HG02870 (cell line): ENCODE results near the gene DIS3L2.

Experiments
- ATAC-seq: cut with Tn5 transposase; IDR thresholded peaks from one replicate; pipeline ENCODE4 v1.9.1; 2021; ENCODE audit warnings: mild to moderate bottlenecking, moderate library complexity; ENCODE audit not compliant: unreplicated experiment

Gene DIS3L2

DNA sequence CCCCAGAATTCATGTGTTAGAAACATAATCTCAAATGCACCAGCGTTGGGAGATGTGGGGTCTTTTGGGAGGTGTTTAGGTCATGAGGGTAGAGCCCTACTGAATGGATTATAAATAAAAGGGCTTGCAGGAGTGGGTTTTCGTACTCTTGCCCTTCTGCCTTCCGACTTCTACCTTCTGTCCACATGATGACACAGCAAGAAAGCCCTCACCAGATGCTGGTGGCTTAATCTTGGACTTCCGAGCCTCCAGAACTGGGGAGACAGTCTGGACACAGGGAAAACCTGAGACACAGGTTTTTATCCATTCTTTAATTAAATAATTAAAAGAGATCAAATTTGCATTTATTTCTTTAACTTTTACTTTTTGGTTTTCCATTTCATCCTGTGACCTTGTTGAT, 87.8 kb downstream of the DIS3L2 start:
- ATAC-seq = no peak

DNA sequence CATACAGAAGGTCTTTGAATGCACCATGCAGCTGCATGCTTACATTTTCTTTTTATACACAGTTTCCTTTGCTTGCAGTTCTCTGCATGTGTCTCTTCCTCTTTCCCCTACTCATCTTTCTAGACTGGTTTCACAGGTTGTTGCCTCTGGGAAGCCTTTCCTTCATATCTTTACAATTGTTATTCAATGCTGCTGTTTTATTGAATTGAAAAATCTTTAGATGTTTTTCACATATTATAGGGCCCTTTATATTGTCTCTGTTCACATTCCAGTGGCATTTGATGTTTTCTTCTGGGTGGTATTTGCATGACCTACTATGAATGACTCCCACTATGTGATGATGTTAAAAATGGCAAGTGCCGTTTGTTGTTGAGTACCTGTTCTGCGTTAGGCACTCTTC, 91.1 kb downstream of the DIS3L2 start:
- no peak for ATAC-seq

DNA sequence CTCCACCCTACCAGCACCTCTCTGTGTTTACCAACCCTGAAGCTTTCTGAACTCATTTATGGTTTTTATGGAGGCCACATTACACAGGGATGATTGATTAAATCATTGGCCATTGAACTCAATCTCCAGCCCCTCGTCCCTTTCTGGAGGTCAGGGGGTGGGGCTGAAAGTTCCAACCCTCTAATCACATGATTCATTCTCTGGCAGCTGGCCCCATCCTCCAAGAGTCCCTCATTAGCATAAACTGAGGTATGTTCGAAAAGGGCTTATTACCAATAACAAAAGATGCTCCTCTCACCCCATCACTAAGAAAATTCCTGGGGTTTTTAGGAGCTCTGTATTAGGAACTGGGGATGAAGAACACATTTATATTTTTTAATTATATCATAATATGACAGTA, 92.3 kb downstream of the DIS3L2 start:
- ATAC-seq = no peak

DNA sequence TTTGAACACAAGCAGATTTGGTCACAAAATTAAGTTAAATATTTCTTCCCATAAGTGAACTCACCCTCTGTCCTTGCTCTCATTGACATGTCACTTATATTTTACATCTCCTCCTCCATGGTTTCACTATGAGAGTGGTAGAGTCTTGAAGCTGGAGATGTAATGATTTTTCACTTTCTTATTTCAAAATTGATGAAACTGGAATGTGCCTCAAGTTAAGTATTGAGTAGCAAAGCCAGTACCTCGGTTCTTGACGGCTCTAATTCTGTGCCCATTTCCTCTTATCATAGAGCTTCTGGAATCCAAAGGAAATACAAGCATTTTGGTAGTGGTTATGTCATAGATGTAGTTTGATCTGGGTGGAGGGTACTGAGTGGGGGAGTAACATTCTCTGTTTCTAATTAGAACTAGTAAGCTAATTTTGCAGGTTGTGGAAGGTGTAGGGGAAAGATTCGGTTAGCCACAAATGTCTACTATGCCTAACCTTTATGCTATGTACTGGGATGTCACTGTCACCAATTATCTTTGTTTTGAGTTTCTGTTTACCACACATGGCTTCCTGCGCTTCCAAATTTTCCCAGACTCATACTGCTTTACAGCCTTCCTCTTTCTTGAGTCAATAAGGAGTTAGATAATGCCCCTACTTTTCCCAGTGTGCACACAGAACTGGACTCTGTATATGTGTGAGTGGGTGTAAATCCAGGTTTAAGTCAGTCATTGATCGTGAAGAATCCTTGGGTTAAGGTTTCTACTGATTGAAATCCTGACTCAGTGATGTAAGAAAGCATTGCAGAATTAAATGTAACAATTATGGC, 96.8 kb downstream of the DIS3L2 start:
- no peak for ATAC-seq

DNA sequence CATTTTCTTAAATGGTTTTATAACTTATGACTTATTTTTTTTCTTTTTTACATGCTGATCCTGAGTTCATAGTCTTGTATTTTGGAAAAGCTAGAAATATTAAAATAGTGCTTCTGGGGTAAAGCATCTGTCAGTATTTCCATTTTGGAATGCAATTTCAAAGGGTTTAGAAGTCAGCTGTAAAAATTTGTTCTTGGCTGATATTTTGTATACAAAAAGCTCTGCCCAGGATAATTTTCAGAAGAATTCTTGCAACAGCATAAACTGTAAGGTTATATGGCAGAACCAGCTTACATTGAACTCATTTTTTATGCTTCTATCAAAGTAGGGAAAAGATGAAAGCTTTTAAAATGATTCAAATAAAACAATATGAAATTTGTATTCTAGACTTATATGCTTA, 97.4 kb downstream of the DIS3L2 start:
- no peak for ATAC-seq

- ATAC-seq = no peak
Observed at GRCh38 chr2:232061265-232061664, 99.8 kb downstream of the DIS3L2 start.

DNA sequence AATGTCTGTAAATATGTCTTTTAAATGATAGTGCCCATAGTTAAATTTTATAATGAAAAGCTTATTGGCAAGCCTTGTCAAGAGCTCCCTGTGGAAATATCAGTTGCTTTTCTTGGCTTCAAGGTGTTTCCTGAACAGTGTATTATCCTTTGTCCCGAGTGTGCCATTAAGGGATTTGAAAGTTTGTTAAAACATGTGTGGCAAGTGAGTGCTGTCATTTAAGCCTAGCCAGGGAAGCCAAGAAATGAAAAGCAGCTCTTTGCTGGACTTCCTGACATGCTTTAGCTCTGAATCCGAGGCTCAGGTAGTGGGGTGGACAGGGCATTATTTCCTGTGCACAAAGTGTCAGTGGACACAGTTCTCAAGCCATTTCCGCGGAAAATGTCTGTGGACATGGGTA, 111.5 kb downstream of the DIS3L2 start:
- ATAC-seq = no peak

DNA sequence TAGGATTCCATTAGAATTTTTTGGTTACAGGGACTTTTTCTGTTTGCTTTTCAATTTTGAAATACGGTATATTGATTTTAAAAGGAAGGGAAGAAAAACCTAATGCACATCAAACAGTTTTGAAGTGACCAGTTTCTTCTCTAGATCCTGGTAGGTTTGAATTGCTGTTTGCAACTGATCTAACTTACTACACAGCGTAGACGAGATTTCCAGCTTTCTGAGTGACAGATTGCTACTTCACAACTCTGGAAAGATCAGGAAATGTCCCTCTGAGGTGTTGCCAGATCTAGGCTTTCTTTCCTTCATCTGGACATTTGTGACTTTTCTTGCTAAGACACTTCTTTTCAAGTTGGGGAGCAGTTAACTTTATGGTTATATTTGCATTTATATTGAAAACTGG, 112.2 kb downstream of the DIS3L2 start:
- ATAC-seq = no peak

- no peak for ATAC-seq
Observed at GRCh38 chr2:232075080-232075479, 113.6 kb downstream of the DIS3L2 start.

DNA sequence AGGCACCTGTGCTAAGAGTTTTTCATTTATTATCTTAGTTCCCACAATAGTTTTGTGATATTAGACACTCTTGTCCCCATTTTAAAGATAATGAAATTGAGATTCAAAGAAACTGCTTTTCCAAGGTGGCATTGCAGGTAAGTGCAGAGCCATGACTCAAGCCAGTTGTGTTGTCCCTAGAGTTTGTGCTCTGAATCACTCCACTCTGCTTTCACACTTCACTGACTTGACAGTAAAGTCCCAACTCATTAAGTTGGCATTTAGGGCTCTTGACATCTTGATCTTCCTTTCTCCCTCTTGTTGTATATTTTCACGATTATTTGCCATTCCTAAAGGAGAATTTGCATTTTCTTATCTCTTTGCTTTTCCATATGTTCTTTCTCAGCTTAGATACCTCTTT, 114.3 kb downstream of the DIS3L2 start:
- ATAC-seq = no peak

DNA sequence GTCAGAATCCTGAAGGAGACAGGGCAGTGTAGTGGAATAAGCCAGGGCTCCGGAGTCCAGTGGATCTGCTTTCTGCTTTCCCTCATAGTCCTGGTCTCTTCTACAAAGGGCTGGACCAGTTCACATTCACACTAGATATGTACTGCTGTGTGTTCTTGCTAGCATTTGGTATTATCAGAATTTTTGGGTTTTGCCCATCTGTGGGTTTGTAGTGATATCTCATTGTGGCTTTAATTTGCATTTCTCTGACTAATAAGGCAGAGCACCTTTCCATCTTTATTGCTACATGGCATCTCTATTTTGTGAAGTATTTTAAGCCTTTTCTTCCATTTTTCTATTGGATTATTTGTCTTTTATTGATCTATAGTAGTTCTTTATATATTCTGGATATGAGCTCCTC, 114.8 kb downstream of the DIS3L2 start:
- no peak for ATAC-seq

DNA sequence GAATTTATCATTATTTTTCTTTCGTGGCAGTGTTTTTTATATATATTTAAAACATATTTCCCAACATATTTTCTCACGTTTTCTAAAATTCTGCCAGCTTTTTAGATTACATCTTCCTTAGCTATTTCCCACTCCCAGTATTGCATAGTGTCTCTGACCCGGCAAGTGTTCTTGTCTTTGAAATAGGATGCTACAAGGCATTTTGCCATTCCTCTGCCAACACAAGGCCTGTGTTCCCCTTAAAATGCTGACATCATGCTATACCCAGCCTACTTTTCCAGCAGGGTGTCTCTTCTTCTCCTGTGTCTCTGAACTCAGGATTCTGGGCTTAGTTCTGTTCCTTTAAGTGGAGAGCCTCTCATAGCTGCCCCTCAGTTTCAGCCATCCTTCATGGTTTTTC, 115.2 kb downstream of the DIS3L2 start:
- no peak for ATAC-seq

DNA sequence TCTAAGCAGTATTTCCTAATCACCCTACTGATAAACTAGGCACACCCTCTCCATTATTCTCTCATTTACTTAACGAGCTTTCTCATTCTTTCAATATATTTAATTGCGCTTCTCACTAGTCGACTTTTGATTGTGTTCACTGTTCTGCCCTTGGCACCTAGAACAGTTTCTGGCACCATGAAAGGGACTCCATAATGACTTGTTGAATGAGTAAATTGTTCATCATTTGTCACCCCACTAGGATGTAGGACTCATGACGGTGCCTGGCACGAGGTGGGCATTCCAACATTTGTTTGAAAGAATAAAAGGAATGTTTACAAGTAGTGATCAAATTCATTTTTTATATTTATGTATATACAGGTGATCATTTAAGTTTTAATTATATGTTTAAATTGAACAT, 123.7 kb downstream of the DIS3L2 start:
- no peak for ATAC-seq

GRCh38 chr2:232085826-232086425, 124.4 kb downstream of the DIS3L2 start:
- ATAC-seq = no peak

DNA sequence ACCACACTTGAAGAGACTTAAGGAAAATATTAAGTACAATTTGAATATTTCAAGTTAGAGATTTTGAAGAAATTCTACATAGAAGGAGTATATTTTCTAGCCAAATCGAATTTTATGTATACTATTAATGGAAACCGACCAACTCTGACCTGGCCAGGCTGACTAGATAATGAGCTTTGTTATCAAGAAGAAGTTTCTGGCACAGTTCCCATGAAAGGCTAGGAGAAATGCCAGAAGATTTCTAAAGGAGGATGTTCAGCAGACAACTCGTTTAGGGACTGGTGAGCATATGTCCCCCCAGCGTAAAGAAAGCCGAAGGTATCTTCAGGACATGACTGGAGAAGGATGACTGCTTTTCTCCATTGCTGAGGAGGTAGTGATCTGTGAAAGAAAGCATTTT, 127.3 kb downstream of the DIS3L2 start:
- ATAC-seq = no peak

DNA sequence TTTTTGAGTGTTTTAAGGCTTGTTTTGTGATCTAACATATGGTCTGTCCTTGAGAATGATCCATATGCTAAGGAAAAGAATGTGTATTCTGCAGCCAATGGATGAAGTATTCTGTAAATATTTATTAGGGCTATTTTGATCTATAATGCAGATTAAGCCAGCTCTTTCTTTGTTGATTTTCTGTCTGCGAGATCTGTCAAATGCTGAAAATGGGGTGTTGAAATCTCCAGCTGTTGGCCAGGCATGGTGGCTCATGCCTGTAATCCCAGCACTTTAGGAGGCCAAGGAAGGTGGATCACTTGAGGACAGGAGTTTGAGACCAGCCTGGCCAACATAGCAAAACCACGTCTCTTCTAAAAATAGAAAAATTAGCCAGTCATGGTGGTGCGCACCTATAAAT, 132.7 kb downstream of the DIS3L2 start:
- no peak for ATAC-seq

DNA sequence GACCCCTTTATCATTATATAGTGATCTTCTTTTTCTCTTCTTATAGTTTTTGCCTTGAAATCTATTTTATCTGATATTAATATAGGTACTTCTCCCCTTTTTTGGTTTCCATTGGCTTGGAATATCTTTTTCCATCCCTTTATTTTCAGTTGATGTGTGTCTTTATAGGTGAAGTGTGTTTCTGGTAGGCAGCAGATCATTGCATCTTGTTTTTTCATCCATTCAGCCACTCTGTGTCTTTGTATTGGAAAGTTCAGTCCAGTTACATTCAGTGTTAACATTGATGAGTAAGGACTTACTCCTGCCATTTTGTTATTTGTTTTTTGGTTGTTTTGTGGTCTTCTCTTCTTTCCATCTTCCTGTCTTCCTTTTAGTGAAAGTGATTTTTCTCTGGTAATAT, 133.4 kb downstream of the DIS3L2 start:
- ATAC-seq = no peak

GRCh38 chr2:232097260-232097659, 135.7 kb downstream of the DIS3L2 start:
- ATAC-seq = no peak

DNA sequence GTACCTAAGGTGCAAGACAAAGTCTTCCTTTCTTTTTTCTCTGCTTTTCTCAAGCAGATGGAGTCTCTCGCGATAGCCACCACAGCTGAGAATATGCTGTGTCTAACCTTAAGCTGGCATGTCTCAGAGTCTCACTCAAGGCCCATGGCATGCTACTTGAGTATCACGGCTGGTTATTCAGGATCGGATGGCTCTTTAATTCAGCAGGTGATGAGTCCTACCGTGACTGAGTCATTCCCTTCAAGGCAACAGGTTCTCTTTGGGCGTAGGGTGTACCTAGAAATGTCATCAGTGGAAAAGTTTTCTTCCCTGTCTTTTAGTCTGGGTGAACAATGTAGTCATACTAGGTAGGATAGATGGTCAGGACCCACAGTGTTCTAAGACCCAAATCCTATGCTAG, 136.2 kb downstream of the DIS3L2 start:
- ATAC-seq = no peak

- ATAC-seq = no peak
Observed at GRCh38 chr2:232102380-232102779, 140.9 kb downstream of the DIS3L2 start.

DNA sequence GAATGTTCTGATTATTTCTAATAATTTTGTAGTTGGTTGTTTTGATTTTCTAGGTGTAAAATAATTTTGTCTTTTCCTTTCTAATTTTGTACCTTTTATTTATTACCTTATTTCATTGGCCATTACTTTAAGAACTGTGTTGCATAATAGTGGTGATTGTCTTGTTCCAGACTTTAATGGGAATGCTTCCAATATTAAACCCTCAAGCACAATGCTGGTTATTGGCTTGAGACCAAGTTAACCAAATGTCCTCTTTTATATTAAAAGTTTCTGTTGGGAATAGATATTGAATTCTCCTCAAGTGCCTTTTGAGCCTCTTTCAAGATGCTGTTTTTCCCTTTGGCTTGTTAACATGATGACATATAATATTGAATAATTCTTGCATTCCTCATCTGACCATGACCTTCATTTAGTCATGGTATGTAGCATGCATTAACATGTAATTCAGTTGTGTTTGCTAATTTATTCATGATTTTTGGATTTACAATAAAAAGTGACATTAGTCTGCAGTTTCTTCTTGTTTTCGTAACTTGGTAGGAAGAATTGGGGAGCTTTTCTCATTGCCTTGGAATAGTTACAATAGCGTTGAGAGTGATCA, 141.7 kb downstream of the DIS3L2 start:
- ATAC-seq = no peak

GRCh38 chr2:232104076-232104646, 142.6 kb downstream of the DIS3L2 start:
- ATAC-seq = no peak
